Keratinocyte (primary cell): ENCODE data around the gene ADRA1B. TPM values are rescaled to one million over a fixed set of nuclear protein-coding genes. Genes with fewer than 3 reads are reported as not detected.

Source experiments
- DNase-seq: peaks from one replicate; pipeline ENCODE4 v3.0.0-alpha.2; 2011; ENCODE audit warnings: low read depth, missing footprints, low spot score
- FAIRE-seq: peaks from 2 replicates; lab custom pipeline; 2011; peaks lifted over from hg19 to GRCh38; lab: Jason Lieb, UNC
- H2AFZ ChIP-seq: 2 replicates; pipeline ENCODE4 v1.6.0; 2012; ENCODE audit warnings: low read length, control low read depth, inconsistent platforms; ENCODE audit not compliant: control insufficient read depth
- H3K27ac ChIP-seq: 2 replicates; pipeline ENCODE4 v1.5.1; 2011; ENCODE audit warnings: low read length; ENCODE audit not compliant: control insufficient read depth, insufficient read depth
- H3K27me3 ChIP-seq: 3 replicates; pipeline ENCODE4 v1.6.0; 2011; ENCODE audit warnings: low read length; ENCODE audit not compliant: control insufficient read depth, insufficient read depth; ENCODE audit errors: extremely low read depth
- H3K36me3 ChIP-seq, 2 experiments: 2 replicates in 1 of 2; 3 replicates in 1 of 2; pipeline ENCODE4 v1.5.1; 2011; ENCODE audit warnings: low read length in 2 of 2, mild to moderate bottlenecking in 1 of 2; ENCODE audit not compliant: control insufficient read depth in 2 of 2, insufficient read depth in 2 of 2; ENCODE audit errors: extremely low read depth in 1 of 2
- H3K4me1 ChIP-seq: 3 replicates; pipeline ENCODE4 v1.5.1; 2011; ENCODE audit warnings: low read length; ENCODE audit not compliant: control insufficient read depth, insufficient read depth; ENCODE audit errors: extremely low read depth
- H3K4me2 ChIP-seq: 3 replicates; pipeline ENCODE4 v1.6.0; 2011; ENCODE audit warnings: low read depth, low read length; ENCODE audit not compliant: control insufficient read depth, insufficient read depth; ENCODE audit errors: extremely low read depth
- H3K4me3 ChIP-seq, 3 experiments: fragments of 200-600 bp in 1 of 3; sonication (generic) in 1 of 3; 2 replicates in 2 of 3; 3 replicates in 1 of 3; pipeline ENCODE4 v1.5.1; 2011 to 2016; ENCODE audit warnings: low read length in 3 of 3, mild to moderate bottlenecking in 3 of 3, control low read depth in 2 of 3, inconsistent platforms in 1 of 3, low read depth in 1 of 3, mixed read lengths in 1 of 3, mixed run types in 1 of 3, moderate library complexity in 1 of 3; ENCODE audit not compliant: control insufficient read depth in 2 of 3, insufficient read depth in 2 of 3; ENCODE audit errors: extremely low read depth in 1 of 3
- H3K79me2 ChIP-seq: 2 replicates; pipeline ENCODE4 v1.6.0; 2012; ENCODE audit warnings: low read length; ENCODE audit not compliant: control insufficient read depth, insufficient read depth
- H3K9ac ChIP-seq: 3 replicates; pipeline ENCODE4 v1.6.0; 2011; ENCODE audit warnings: low read length; ENCODE audit not compliant: control insufficient read depth, insufficient read depth; ENCODE audit errors: extremely low read depth
- H3K9me1 ChIP-seq: 3 replicates; pipeline ENCODE4 v1.6.0; 2011; ENCODE audit warnings: low read length; ENCODE audit not compliant: control insufficient read depth, insufficient read depth; ENCODE audit errors: extremely low read depth
- H3K9me3 ChIP-seq: 2 replicates; pipeline ENCODE4 v1.5.1; 2012; ENCODE audit warnings: low read depth, low read length; ENCODE audit not compliant: control insufficient read depth
- H4K20me1 ChIP-seq: 3 replicates; pipeline ENCODE4 v1.6.0; 2011; ENCODE audit warnings: low read length; ENCODE audit not compliant: control insufficient read depth, insufficient read depth; ENCODE audit errors: extremely low read depth
- CTCF ChIP-seq, 3 experiments: IDR thresholded peaks in 1 of 3; conservative IDR thresholded peaks in 1 of 3; optimal IDR thresholded peaks in 1 of 3; 2 replicates in 2 of 3; 3 replicates in 1 of 3; pipeline versions ENCODE3 to v1.5.1; 2011; ENCODE audit warnings: low read length in 3 of 3, mild to moderate bottlenecking in 3 of 3, moderate library complexity in 2 of 3, control low read depth in 1 of 3, inconsistent platforms in 1 of 3; ENCODE audit not compliant: insufficient read depth in 2 of 3; ENCODE audit errors: extremely low read depth in 1 of 3
- EZH2 ChIP-seq: IDR thresholded peaks from one replicate; pipeline ENCODE4 v1.6.1; 2012; ENCODE audit warnings: inconsistent platforms, mild to moderate bottlenecking, low read length, moderate library complexity
- dilution Hi-C: fragments of 300-500 bp; cut with MboI; formaldehyde crosslinking; loops from one replicate; pipeline ENCODE4 v1.7.0; 2020; ENCODE audit warnings: low sequenced_read_pairs; ENCODE audit not compliant: extremely low pct_ligation_motif_present
- polyA plus RNA-seq, 5 experiments: library from polyadenylated mRNA; depleted of rRNA in 3 of 5; stranded (reverse) in 3 of 5; stranded (forward) in 1 of 5; unstranded in 1 of 5; fragments of >200 nt; gene quantifications; 1 replicate in 1 of 5; 2 replicates in 3 of 5; 3 replicates in 1 of 5; pipeline versions ENCODE4 v1.2.1 to v1.2.3, GENCODE V29; 2011 to 2012; ENCODE audit warnings: missing spikeins in 2 of 5, low read depth in 1 of 5, low replicate concordance in 1 of 5

The ADRA1B gene
- polyA plus RNA-seq, 1 donor (not counting 4 experiments of a cell fraction or from before 2014, with no cell fraction given): 0.18 TPM

DNA sequence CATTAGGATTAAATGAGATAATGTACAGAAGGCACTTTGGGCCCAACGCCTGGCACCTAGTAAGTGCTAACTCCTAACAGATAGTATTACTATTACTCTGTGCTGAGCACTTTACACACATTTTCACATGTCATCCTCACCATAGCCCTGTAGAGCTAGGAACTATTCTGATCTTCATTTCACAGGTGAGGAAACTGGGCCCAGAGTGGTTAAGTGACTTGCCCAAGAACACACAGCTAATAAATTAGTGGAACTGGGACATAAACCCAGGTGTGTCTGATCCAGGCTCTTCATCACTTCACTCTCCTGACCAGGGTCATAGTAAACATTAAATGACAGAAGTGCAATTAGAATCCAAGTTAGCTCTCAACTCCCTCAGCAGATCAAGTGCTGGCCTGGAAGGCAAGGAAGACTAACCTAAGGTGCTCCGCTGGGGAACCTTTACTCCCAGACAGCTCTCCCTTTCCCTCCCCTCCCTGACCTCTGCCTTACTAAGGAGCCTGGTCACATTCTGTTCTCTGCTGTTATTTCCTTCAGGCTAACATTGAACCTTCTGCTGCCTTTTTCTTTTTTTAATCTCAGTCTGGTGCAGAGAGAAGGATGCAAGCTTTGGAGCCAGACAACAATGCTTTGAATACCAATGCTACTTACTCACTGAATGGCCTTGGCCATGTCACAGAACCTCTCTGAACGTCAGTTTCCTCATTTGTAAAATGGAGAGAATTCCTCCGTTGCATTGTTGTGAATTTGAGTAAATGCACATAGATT, 4.1 kb upstream of the ADRA1B start:
- no peaks in the 10 kb centered on the region for H3K9me1 ChIP-seq
- H3K9me3 ChIP-seq: no peaks in the 10 kb centered on the region
- no peak overlapping the region for H2AFZ ChIP-seq
- dilution Hi-C loops: no loop called here
- TF ChIP-seq CTCF (optimal IDR thresholded peaks at IDR 0.05 in 1 of 3, IDR thresholded peaks at IDR 0.05 in 1 of 3, conservative IDR thresholded peaks at IDR 0.05 in 1 of 3; ENCODE audit: extremely low read depth in 1 of 3, insufficient read depth in 2 of 3, low read length in 3 of 3) (no peak), EZH2 (no peak)
- H4K20me1 ChIP-seq: no peaks in the 10 kb centered on the region
- peaks cover 56% of the 10 kb centered on the region for H3K4me1 ChIP-seq
- FAIRE-seq (no peak), DNase-seq (no peak)
- peak overlapping the region; percentile 47 for H3K27ac ChIP-seq
- H3K36me3 ChIP-seq: no peaks in the 10 kb centered on the region
- no peaks in the 10 kb centered on the region for H3K27me3 ChIP-seq
- no peaks in the 10 kb centered on the region for H3K79me2 ChIP-seq
- no peak overlapping the region for H3K9ac ChIP-seq
- peak overlapping the region; percentile 73 for H3K4me2 ChIP-seq
- H3K4me3 ChIP-seq: no peak overlapping the region

GRCh38 chr5:159913048-159913447, 3.2 kb upstream of the ADRA1B start:
- Histone ChIP-seq H3K9me1 (no peaks in the 10 kb centered on the region), H3K27me3 (no peaks in the 10 kb centered on the region), H3K27ac (peak overlapping the region; percentile 47), H3K79me2 (no peaks in the 10 kb centered on the region), H3K9me3 (no peaks in the 10 kb centered on the region), H3K4me2 (peak overlapping the region; percentile 73), H3K4me1 (peaks cover 54% of the 10 kb centered on the region), H4K20me1 (no peaks in the 10 kb centered on the region), H3K4me3 (no peak overlapping the region), H2AFZ (no peak overlapping the region), H3K36me3 (no peaks in the 10 kb centered on the region), H3K9ac (no peak overlapping the region)
- no peak for DNase-seq
- TF ChIP-seq EZH2: no peak
- no peak for TF ChIP-seq CTCF (optimal IDR thresholded peaks at IDR 0.05 in 1 of 3, IDR thresholded peaks at IDR 0.05 in 1 of 3, conservative IDR thresholded peaks at IDR 0.05 in 1 of 3; ENCODE audit: extremely low read depth in 1 of 3, insufficient read depth in 2 of 3, low read length in 3 of 3)
- dilution Hi-C loops: no loop called here
- FAIRE-seq: peak; percentile 95
